H1 (cell line): ENCODE results near the gene RGL1. TPM values are rescaled to one million over a fixed set of nuclear protein-coding genes. Genes with fewer than 3 reads are reported as not detected.

Source experiments
- CTCF ChIA-PET: fragments of 300-600 bp; sonication (Branson Sonifier 250); formaldehyde crosslinking; loops from one replicate; lab custom pipeline; 2021; ENCODE audit not compliant: partially characterized antibody; lab: Charles Lee
- POLR2A ChIA-PET: fragments of 300-600 bp; sonication (Branson Sonifier 250); formaldehyde crosslinking; loops from one replicate; lab custom pipeline; 2021; ENCODE audit warnings: inconsistent platforms; ENCODE audit not compliant: partially characterized antibody; lab: Charles Lee
- DNase-seq, 2 experiments: peaks; one replicate each; pipeline versions ENCODE4 v3.0.0 to v3.0.0-alpha.2; 2010 to 2022; ENCODE audit warnings: low spot score in 2 of 2, low read depth in 1 of 2, mixed read lengths in 1 of 2
- FAIRE-seq: peaks from 2 replicates; lab custom pipeline; 2011; peaks lifted over from hg19 to GRCh38; lab: Jason Lieb, UNC
- H2AFZ ChIP-seq: 2 replicates; pipeline ENCODE4 v1.8.1; 2012; ENCODE audit warnings: low read length, inconsistent platforms
- H2AK5ac ChIP-seq: 2 replicates; pipeline ENCODE4 v1.6.1; 2013; ENCODE audit warnings: low read depth, low read length
- H2BK120ac ChIP-seq: replicated peaks from 2 replicates; pipeline ENCODE3; 2013; ENCODE audit warnings: low read depth, low read length, inconsistent platforms
- H2BK12ac ChIP-seq: 2 replicates; pipeline ENCODE4 v1.6.1; 2013; ENCODE audit warnings: low read depth, low read length
- H2BK15ac ChIP-seq: 2 replicates; pipeline ENCODE4 v1.6.1; 2013; ENCODE audit warnings: low read length
- H2BK20ac ChIP-seq: 2 replicates; pipeline ENCODE4 v1.6.1; 2013; ENCODE audit warnings: low read length
- H2BK5ac ChIP-seq: 2 replicates; pipeline ENCODE4 v1.6.1; 2013; ENCODE audit warnings: low read depth, low read length
- H3K14ac ChIP-seq: 2 replicates; pipeline ENCODE4 v1.6.1; 2013; ENCODE audit warnings: inconsistent platforms; ENCODE audit not compliant: insufficient read length
- H3K18ac ChIP-seq: 2 replicates; pipeline ENCODE4 v1.6.1; 2013; ENCODE audit warnings: low read length; ENCODE audit errors: extremely low read depth
- H3K23ac ChIP-seq: 2 replicates; pipeline ENCODE4 v1.6.1; 2013; ENCODE audit warnings: inconsistent platforms; ENCODE audit not compliant: insufficient read length
- H3K23me2 ChIP-seq: 2 replicates; pipeline ENCODE4 v1.6.1; 2013; ENCODE audit warnings: low read depth, low read length
- H3K27ac ChIP-seq: 2 replicates; pipeline ENCODE4 v1.6.1; 2011; ENCODE audit warnings: low read depth, low read length, inconsistent platforms
- H3K27me3 ChIP-seq, 4 experiments: replicated peaks in 1 of 4; 1 replicate in 1 of 4; 2 replicates in 3 of 4; pipeline versions ENCODE4 v1.6.1 to v1.8.1; 2011 to 2013; ENCODE audit warnings: low read length in 3 of 4, mild to moderate bottlenecking in 3 of 4, inconsistent platforms in 2 of 4, mixed read lengths in 2 of 4, moderate library complexity in 1 of 4; ENCODE audit not compliant: control insufficient read depth in 3 of 4, insufficient read depth in 3 of 4; ENCODE audit errors: extremely low read depth in 1 of 4
- H3K36me3 ChIP-seq, 4 experiments: 2 replicates each; pipeline versions ENCODE4 v1.6.1 to v1.8.1; 2011 to 2013; ENCODE audit warnings: mild to moderate bottlenecking in 4 of 4, low read length in 3 of 4, moderate library complexity in 2 of 4, control low read depth in 1 of 4, inconsistent platforms in 1 of 4; ENCODE audit not compliant: insufficient read depth in 4 of 4, control insufficient read depth in 2 of 4
- H3K4ac ChIP-seq: replicated peaks from 2 replicates; pipeline ENCODE3; 2013; ENCODE audit warnings: low read length, low read depth, mixed read lengths, inconsistent platforms; ENCODE audit not compliant: insufficient read length
- H3K4me1 ChIP-seq, 4 experiments: replicated peaks in 1 of 4; 1 replicate in 1 of 4; 2 replicates in 3 of 4; pipeline versions ENCODE4 v1.6.1 to v1.8.1; 2011 to 2013; ENCODE audit warnings: low read length in 3 of 4, inconsistent platforms in 2 of 4, mixed read lengths in 1 of 4; ENCODE audit not compliant: insufficient read depth in 4 of 4, control insufficient read depth in 3 of 4
- H3K4me2 ChIP-seq, 2 experiments: 2 replicates each; pipeline versions ENCODE4 v1.6.1 to v1.8.1; 2011 to 2013; ENCODE audit warnings: low read depth in 2 of 2, low read length in 2 of 2, control low read depth in 1 of 2, inconsistent platforms in 1 of 2, mild to moderate bottlenecking in 1 of 2; ENCODE audit not compliant: insufficient read depth in 1 of 2
- H3K4me3 ChIP-seq, 4 experiments: fragments of 200-600, 300-600 bp in 1 of 4; sonication (generic), shearing (Covaris generic), sonication (Bioruptor Twin) in 1 of 4; 2 replicates each; pipeline versions ENCODE4 v1.5.1 to v1.8.1; 2011 to 2016; ENCODE audit warnings: low read length in 4 of 4, low read depth in 3 of 4, control low read depth in 2 of 4, inconsistent platforms in 2 of 4, mild to moderate bottlenecking in 2 of 4, mixed read lengths in 1 of 4, moderate library complexity in 1 of 4; ENCODE audit not compliant: insufficient read depth in 2 of 4; ENCODE audit errors: extremely low read depth in 1 of 4
- H3K56ac ChIP-seq: replicated peaks from 2 replicates; pipeline ENCODE3; 2013; ENCODE audit warnings: low read depth, mild to moderate bottlenecking, mixed read lengths, low read length, inconsistent platforms; ENCODE audit not compliant: insufficient read length
- H3K79me1 ChIP-seq: 2 replicates; pipeline ENCODE4 v1.6.1; 2013; ENCODE audit warnings: low read depth, low read length, control low read depth
- H3K79me2 ChIP-seq, 2 experiments: 2 replicates each; pipeline versions ENCODE4 v1.6.1 to v1.8.1; 2012 to 2013; ENCODE audit warnings: low read length in 2 of 2, mild to moderate bottlenecking in 2 of 2, inconsistent platforms in 1 of 2; ENCODE audit not compliant: insufficient read depth in 2 of 2, control insufficient read depth in 1 of 2
- H3K9ac ChIP-seq, 4 experiments: replicated peaks in 1 of 4; 1 replicate in 1 of 4; 2 replicates in 3 of 4; pipeline versions ENCODE4 v1.6.1 to v1.8.1; 2011 to 2013; ENCODE audit warnings: low read depth in 3 of 4, low read length in 3 of 4, control low read depth in 2 of 4, mild to moderate bottlenecking in 2 of 4, moderate library complexity in 2 of 4, inconsistent platforms in 1 of 4; ENCODE audit errors: extremely low read depth in 1 of 4
- H3K9me3 ChIP-seq, 2 experiments: 2 replicates each; pipeline versions ENCODE4 v1.6.1 to v1.8.1; 2012 to 2013; ENCODE audit warnings: mild to moderate bottlenecking in 2 of 2, moderate library complexity in 2 of 2, control low read depth in 1 of 2, inconsistent platforms in 1 of 2, low read depth in 1 of 2, low read length in 1 of 2, mixed read lengths in 1 of 2; ENCODE audit not compliant: insufficient read depth in 2 of 2
- H4K20me1 ChIP-seq, 2 experiments: replicated peaks in 1 of 2; 2 replicates each; pipeline versions ENCODE3 to v1.8.1; 2011 to 2013; ENCODE audit warnings: inconsistent platforms in 2 of 2, low read length in 2 of 2, mild to moderate bottlenecking in 1 of 2; ENCODE audit not compliant: insufficient read depth in 2 of 2, control insufficient read depth in 1 of 2
- H4K5ac ChIP-seq: 2 replicates; pipeline ENCODE4 v1.6.1; 2013; ENCODE audit warnings: low read length, low read depth, mixed read lengths, inconsistent platforms; ENCODE audit not compliant: insufficient read length
- H4K8ac ChIP-seq: 2 replicates; pipeline ENCODE4 v1.8.0; 2013; ENCODE audit warnings: mild to moderate bottlenecking, moderate library complexity, low read length, inconsistent platforms; ENCODE audit not compliant: insufficient read depth; ENCODE audit errors: extremely low read depth
- H4K91ac ChIP-seq: replicated peaks from 2 replicates; pipeline ENCODE3; 2013; ENCODE audit warnings: low read length, mixed read lengths, inconsistent platforms; ENCODE audit not compliant: insufficient read length
- SP2 ChIP-seq: IDR thresholded peaks from 2 replicates; pipeline ENCODE4 v1.6.1; 2012; ENCODE audit warnings: mild to moderate bottlenecking, low read length, inconsistent platforms
- WGBS, 2 experiments: shearing (Covaris generic) in 1 of 2; methylation state at CpG; one replicate each; pipeline versions ENCODE4 v1.1.6 to v1.1.7; 2013 to 2015; ENCODE audit warnings: low lambda C conversion rate in 2 of 2, mixed read lengths in 2 of 2, inconsistent platforms in 1 of 2, low coverage in 1 of 2, missing lambda C conversion rate in 1 of 2; ENCODE audit not compliant: insufficient replicate concordance in 2 of 2, insufficient coverage in 1 of 2, insufficient read length in 1 of 2; ENCODE audit errors: extremely low coverage in 1 of 2, missing lambda C conversion rate in 1 of 2; 5-methylcytosine and 5-hydroxymethylcytosine counted together
- polyA plus RNA-seq, 7 experiments: library from polyadenylated mRNA; depleted of rRNA in 3 of 7; stranded (reverse) in 5 of 7; unstranded in 2 of 7; fragments of >200 nt in 5 of 7; fragments of 200-250 nt in 2 of 7; gene quantifications; 1 replicate in 5 of 7; 2 replicates in 1 of 7; 4 replicates in 1 of 7; pipeline versions ENCODE4 v1.2.1 to v1.2.3, GENCODE V29; 2011 to 2013; ENCODE audit warnings: missing spikeins in 2 of 7, mixed read lengths in 2 of 7
- total RNA-seq: library from RNA; stranded (reverse); fragmentation: NEBNext Ultra II Directional; extraction: Animal tissue kit (Norgen Biotek cat#: 25700); gene quantifications from 2 replicates; pipeline ENCODE4 v1.2.1, GENCODE V29; 2021

RGL1 gene
- total and polyA plus RNA-seq, 2 of the 8 experiments (the other 6 are each of a cell fraction or from before 2014, with no cell fraction given) = 0.98 to 2.4 TPM

GRCh38 chr1:183847641-183848040 lies 42.7 kb downstream of the RGL1 start:
- Histone ChIP-seq H3K79me2 (no peaks in the 10 kb centered on the region), H3K23ac (no peak overlapping the region), H3K9me3 (no peaks in the 10 kb centered on the region), H3K4me2 (no peak overlapping the region), H4K5ac (no peak overlapping the region), H4K8ac (no peak overlapping the region), H3K4ac (no peak overlapping the region), H3K79me1 (no peaks in the 10 kb centered on the region), H3K27ac (no peak overlapping the region), H3K4me3 (no peak overlapping the region), H2BK12ac (no peak overlapping the region), H2BK120ac (no peak overlapping the region), H3K23me2 (no peaks in the 10 kb centered on the region), H3K14ac (no peak overlapping the region), H3K4me1 (no peaks in the 10 kb centered on the region), H4K91ac (no peak overlapping the region), H3K18ac (no peak overlapping the region), H2AFZ (no peak overlapping the region), H3K9ac (no peak overlapping the region), H2AK5ac (no peak overlapping the region), H2BK5ac (no peak overlapping the region), H3K36me3 (no peaks in the 10 kb centered on the region), H2BK20ac (no peak overlapping the region), H3K56ac (no peak overlapping the region), H2BK15ac (no peak overlapping the region), H3K27me3 (no peaks in the 10 kb centered on the region), H4K20me1 (no peaks in the 10 kb centered on the region)
- ChIA-PET POLR2A (interaction anchor here (1.5 kb wide), 1 partner anchor 12 kb away, joined by 4 read pairs; no protein-coding TSS in a partner anchor), CTCF (interaction anchor here (0.7 to 2.0 kb wide), 2 partner anchors 38 to 68 kb away, joined by 3 to 4 read pairs; no protein-coding TSS in a partner anchor)
- no peak for DNase-seq
- WGBS, 2 experiments = 92% methylated on average over 4 of the region's 4 CpGs; no CpG with 5 or more reads in 1 of the 2 experiments
- no peak for FAIRE-seq
- no peak for TF ChIP-seq SP2
- TF ChIP-seq, all 59 proteins: peak for 0
